Muscle layer of colon (tissue), 2 donors: ENCODE results near the gene FAT1.
A peak's percentile ranks its signal among the peaks of the same experiment; 100 is the strongest.

Source experiments
- H3K27ac ChIP-seq: one replicate; pipeline ENCODE4 v1.7.0; 2013; ENCODE audit warnings: low read depth, mild to moderate bottlenecking, low read length, moderate library complexity
- H3K27me3 ChIP-seq, 2 donors: one replicate each; pipeline ENCODE4 v1.7.0; 2013; ENCODE audit warnings: low read length in 2 of 2, mild to moderate bottlenecking in 2 of 2; ENCODE audit not compliant: insufficient read depth in 2 of 2, control insufficient read depth in 1 of 2
- H3K36me3 ChIP-seq: one replicate; pipeline ENCODE4 v1.7.0; 2013; ENCODE audit warnings: mild to moderate bottlenecking, low read length; ENCODE audit not compliant: insufficient read depth
- H3K4me1 ChIP-seq: one replicate; pipeline ENCODE4 v1.7.0; 2013; ENCODE audit warnings: mild to moderate bottlenecking, low read length; ENCODE audit not compliant: insufficient read depth
- H3K4me3 ChIP-seq, 2 donors: one replicate each; pipeline ENCODE4 v1.7.0; 2013; ENCODE audit warnings: low read length in 2 of 2, low read depth in 1 of 2, mild to moderate bottlenecking in 1 of 2, moderate library complexity in 1 of 2
- H3K9ac ChIP-seq: one replicate; pipeline ENCODE4 v1.7.0; 2013; ENCODE audit warnings: low read length
- H3K9me3 ChIP-seq: one replicate; pipeline ENCODE4 v1.7.0; 2013; ENCODE audit warnings: mild to moderate bottlenecking, low read length
- donor health status: abdominal sarcoma.
- donor health status: Adenocarcinoma of cecum.

Gene FAT1

GRCh38 chr4:186703510-186703909 lies 20.1 kb downstream of the FAT1 start:
- Histone ChIP-seq H3K27ac (no peak overlapping the region), H3K27me3 (no peaks in the 10 kb centered on the region), H3K36me3 (peaks cover 21% of the 10 kb centered on the region), H3K9me3 (no peaks in the 10 kb centered on the region), H3K4me3 (no peak overlapping the region), H3K4me1 (peaks cover 67% of the 10 kb centered on the region), H3K9ac (no peak overlapping the region)

GRCh38 chr4:186702940-186703339 lies 20.7 kb downstream of the FAT1 start:
- H3K9ac ChIP-seq = no peak overlapping the region
- no peak overlapping the region for H3K4me3 ChIP-seq
- no peaks in the 10 kb centered on the region for H3K9me3 ChIP-seq
- no peak overlapping the region for H3K27ac ChIP-seq
- peaks cover 67% of the 10 kb centered on the region for H3K4me1 ChIP-seq
- H3K27me3 ChIP-seq = no peaks in the 10 kb centered on the region
- H3K36me3 ChIP-seq = peaks cover 15% of the 10 kb centered on the region

- Histone ChIP-seq H3K4me1 (peaks cover 67% of the 10 kb centered on the region), H3K27ac (peak overlapping the region; percentile 86), H3K4me3 (no peak overlapping the region)
Observed at GRCh38 chr4:186702297-186702696, 21.4 kb downstream of the FAT1 start.

GRCh38 chr4:186701788-186702187 lies 21.9 kb downstream of the FAT1 start:
- Histone ChIP-seq H3K4me1 (peaks cover 67% of the 10 kb centered on the region), H3K9ac (peak overlapping the region; percentile 27), H3K27me3 (no peaks in the 10 kb centered on the region), H3K9me3 (no peaks in the 10 kb centered on the region), H3K36me3 (peaks cover 3% of the 10 kb centered on the region), H3K27ac (peak overlapping the region; percentile 86), H3K4me3 (peak overlapping the region in 1 of 2 donors; percentile 29)

More at GRCh38 chr4:186702297-186702696, 21.4 kb downstream of the FAT1 start:
- Histone ChIP-seq H3K9ac (no peak overlapping the region), H3K36me3 (peaks cover 9% of the 10 kb centered on the region), H3K27me3 (no peaks in the 10 kb centered on the region), H3K9me3 (no peaks in the 10 kb centered on the region)

- Histone ChIP-seq H3K9me3 (no peaks in the 10 kb centered on the region), H3K36me3 (no peaks in the 10 kb centered on the region), H3K4me3 (peak overlapping the region in 1 of 2 donors; percentile 29), H3K27me3 (no peaks in the 10 kb centered on the region), H3K9ac (peak overlapping the region; percentile 27), H3K4me1 (peaks cover 63% of the 10 kb centered on the region), H3K27ac (peak overlapping the region; percentile 86)
Observed at GRCh38 chr4:186701273-186701672, 22.4 kb downstream of the FAT1 start.

- H3K9ac ChIP-seq = peak overlapping the region; percentile 27
- peak overlapping the region in 1 of 2 donors; percentile 29 for H3K4me3 ChIP-seq
- peaks cover 57% of the 10 kb centered on the region for H3K4me1 ChIP-seq
- H3K27ac ChIP-seq = peak overlapping the region; percentile 86
- H3K27me3 ChIP-seq = no peaks in the 10 kb centered on the region
- H3K36me3 ChIP-seq = no peaks in the 10 kb centered on the region
- H3K9me3 ChIP-seq = no peaks in the 10 kb centered on the region
Observed at GRCh38 chr4:186700746-186701145, 22.9 kb downstream of the FAT1 start.

GRCh38 chr4:186699881-186700397 lies 23.7 kb downstream of the FAT1 start:
- Histone ChIP-seq H3K4me1 (peaks cover 52% of the 10 kb centered on the region), H3K9ac (no peak overlapping the region), H3K27me3 (no peaks in the 10 kb centered on the region), H3K4me3 (peak overlapping the region in 1 of 2 donors; percentile 29), H3K27ac (peak overlapping the region; percentile 86), H3K36me3 (no peaks in the 10 kb centered on the region), H3K9me3 (no peaks in the 10 kb centered on the region)

GRCh38 chr4:186699298-186699697 lies 24.4 kb downstream of the FAT1 start:
- Histone ChIP-seq H3K9ac (no peak overlapping the region), H3K27me3 (no peaks in the 10 kb centered on the region), H3K27ac (no peak overlapping the region), H3K36me3 (no peaks in the 10 kb centered on the region), H3K4me3 (no peak overlapping the region), H3K4me1 (peaks cover 48% of the 10 kb centered on the region), H3K9me3 (no peaks in the 10 kb centered on the region)

- Histone ChIP-seq H3K4me1 (peaks cover 48% of the 10 kb centered on the region), H3K4me3 (no peak overlapping the region), H3K9ac (no peak overlapping the region)
Observed at GRCh38 chr4:186698525-186698924, 25.1 kb downstream of the FAT1 start.

GRCh38 chr4:186698028-186698427 lies 25.6 kb downstream of the FAT1 start:
- Histone ChIP-seq H3K9ac (no peak overlapping the region), H3K27me3 (no peaks in the 10 kb centered on the region), H3K4me1 (peaks cover 48% of the 10 kb centered on the region), H3K9me3 (no peaks in the 10 kb centered on the region), H3K36me3 (no peaks in the 10 kb centered on the region), H3K4me3 (no peak overlapping the region), H3K27ac (no peak overlapping the region)

More at GRCh38 chr4:186698525-186698924, 25.1 kb downstream of the FAT1 start:
- Histone ChIP-seq H3K27ac (no peak overlapping the region), H3K27me3 (no peaks in the 10 kb centered on the region), H3K9me3 (no peaks in the 10 kb centered on the region), H3K36me3 (no peaks in the 10 kb centered on the region)

GRCh38 chr4:186695392-186695791 lies 28.3 kb downstream of the FAT1 start:
- Histone ChIP-seq H3K4me1 (peaks cover 27% of the 10 kb centered on the region), H3K9ac (no peak overlapping the region), H3K36me3 (no peaks in the 10 kb centered on the region), H3K9me3 (no peaks in the 10 kb centered on the region), H3K4me3 (no peak overlapping the region), H3K27ac (no peak overlapping the region), H3K27me3 (no peaks in the 10 kb centered on the region)

GRCh38 chr4:186693894-186694293 lies 29.8 kb downstream of the FAT1 start:
- no peak overlapping the region for H3K9ac ChIP-seq
- no peaks in the 10 kb centered on the region for H3K27me3 ChIP-seq
- no peak overlapping the region for H3K4me3 ChIP-seq
- peak overlapping the region; percentile 27 for H3K27ac ChIP-seq
- H3K36me3 ChIP-seq = no peaks in the 10 kb centered on the region
- no peaks in the 10 kb centered on the region for H3K9me3 ChIP-seq
- H3K4me1 ChIP-seq = peaks cover 28% of the 10 kb centered on the region
